ENCODE results near the gene MTARC1. TPM values are rescaled to one million over a fixed set of nuclear protein-coding genes. Genes with fewer than 3 reads are reported as not detected.

MTARC1 gene
- total RNA-seq, 1 donor from 2014 or later = 18.0 TPM

DNA sequence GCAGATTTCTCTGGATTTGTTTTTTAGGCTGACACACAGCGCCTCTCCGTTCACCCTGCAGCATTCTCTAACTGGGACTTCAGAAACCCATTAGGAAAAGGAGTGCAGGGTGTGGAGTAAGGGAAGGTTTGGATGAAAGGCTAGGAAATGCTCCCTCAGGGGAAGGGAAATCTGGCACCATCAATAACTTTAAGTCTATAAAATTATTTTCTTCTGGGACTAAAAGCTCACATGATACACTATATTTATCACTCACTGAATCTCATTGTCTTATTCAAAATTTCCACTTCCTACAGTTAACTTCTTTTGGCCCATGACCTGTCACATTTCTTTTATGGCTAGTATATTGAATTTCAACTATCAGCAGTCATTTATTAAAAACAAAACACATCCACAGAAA is 46.7 kb downstream of the MTARC1 start:
- Mint-ChIP-seq H3K27me3 (no peaks in the 10 kb centered on the region), H3K27ac (no peak overlapping the region), H3K36me3 (no peaks in the 10 kb centered on the region), H3K4me1 (ENCODE audit: unreplicated experiment) (peaks cover 11% of the 10 kb centered on the region), H3K4me3 (no peak overlapping the region), H3K9me3 (no peaks in the 10 kb centered on the region)
- DNase-seq (ENCODE audit: extremely low spot score, unreplicated experiment) = no peak
- TF ChIP-seq, protein P1, sequence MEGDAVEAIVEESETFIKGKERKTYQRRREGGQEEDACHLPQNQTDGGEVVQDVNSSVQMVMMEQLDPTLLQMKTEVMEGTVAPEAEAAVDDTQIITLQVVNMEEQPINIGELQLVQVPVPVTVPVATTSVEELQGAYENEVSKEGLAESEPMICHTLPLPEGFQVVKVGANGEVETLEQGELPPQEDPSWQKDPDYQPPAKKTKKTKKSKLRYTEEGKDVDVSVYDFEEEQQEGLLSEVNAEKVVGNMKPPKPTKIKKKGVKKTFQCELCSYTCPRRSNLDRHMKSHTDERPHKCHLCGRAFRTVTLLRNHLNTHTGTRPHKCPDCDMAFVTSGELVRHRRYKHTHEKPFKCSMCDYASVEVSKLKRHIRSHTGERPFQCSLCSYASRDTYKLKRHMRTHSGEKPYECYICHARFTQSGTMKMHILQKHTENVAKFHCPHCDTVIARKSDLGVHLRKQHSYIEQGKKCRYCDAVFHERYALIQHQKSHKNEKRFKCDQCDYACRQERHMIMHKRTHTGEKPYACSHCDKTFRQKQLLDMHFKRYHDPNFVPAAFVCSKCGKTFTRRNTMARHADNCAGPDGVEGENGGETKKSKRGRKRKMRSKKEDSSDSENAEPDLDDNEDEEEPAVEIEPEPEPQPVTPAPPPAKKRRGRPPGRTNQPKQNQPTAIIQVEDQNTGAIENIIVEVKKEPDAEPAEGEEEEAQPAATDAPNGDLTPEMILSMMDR (conservative IDR thresholded peaks at IDR 0.05) = no peak

DNA sequence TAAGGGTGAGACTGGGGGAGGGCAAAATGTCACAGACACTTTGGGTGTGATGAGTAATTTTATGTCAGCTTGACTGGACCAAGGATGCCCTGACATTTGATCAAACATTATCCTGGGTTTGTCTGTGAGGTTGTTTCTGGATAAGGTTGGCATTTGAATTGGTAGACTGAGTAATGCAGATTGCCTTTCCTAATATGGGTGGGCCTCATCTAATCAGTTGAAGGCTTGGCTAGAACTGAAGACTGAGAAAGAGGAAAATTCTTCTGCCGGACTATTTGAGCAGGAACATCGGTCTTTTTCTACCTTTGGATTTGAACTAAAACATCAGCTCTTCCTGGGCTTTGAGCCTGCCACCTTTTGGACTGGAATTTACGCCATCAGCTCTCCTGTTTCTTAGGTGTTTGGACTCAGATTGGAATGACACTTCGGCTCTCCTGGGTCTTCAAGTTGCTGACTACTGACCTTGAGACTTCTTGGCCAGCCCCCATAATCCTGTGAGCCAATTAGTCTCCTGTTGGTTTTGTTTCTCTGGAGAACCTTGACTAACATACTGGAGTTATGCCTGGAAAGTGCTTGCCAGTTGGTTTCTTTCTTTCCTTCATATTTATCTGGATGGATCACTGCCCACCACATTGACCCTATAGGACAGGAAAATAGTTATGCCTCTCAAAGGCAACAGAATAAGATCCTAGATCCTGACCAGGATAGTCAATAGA is 47.6 kb downstream of the MTARC1 start:
- no peaks in the 10 kb centered on the region for H3K27me3 Mint-ChIP-seq
- no peak for DNase-seq (ENCODE audit: extremely low spot score, unreplicated experiment)

More for the DNA sequence above, 47.6 kb downstream of the MTARC1 start:
- Mint-ChIP-seq H3K36me3 (no peaks in the 10 kb centered on the region), H3K4me3 (no peak overlapping the region), H3K27ac (no peak overlapping the region), H3K9me3 (no peaks in the 10 kb centered on the region), H3K4me1 (ENCODE audit: unreplicated experiment) (peaks cover 11% of the 10 kb centered on the region)
- TF ChIP-seq, protein P1 (conservative IDR thresholded peaks at IDR 0.05) = no peak

Other genes starting within 250 kb of the MTARC1 start
- 7.5 and 19.0 TPM in 2 replicates for gene C1orf115, start 96.5 kb upstream of the MTARC1 start, total RNA-seq (ENCODE audit: low replicate concordance)
- 14.3 and 14.4 TPM in 2 replicates for gene MTARC2, start 38.6 kb upstream of the MTARC1 start, total RNA-seq (ENCODE audit: low replicate concordance)
- gene HLX, start 92.5 kb downstream of the MTARC1 start, total RNA-seq (ENCODE audit: low replicate concordance) = 0.64 and 2.3 TPM in 2 replicates